HEK293T (cell line): ENCODE measurements around the gene SAMD1.

ENCODE experiments used
- BHLHE40 ChIP-seq: fragments of 450-650 bp; IDR thresholded peaks from 2 replicates; pipeline ENCODE4 v1.6.1; 2016; ENCODE audit warnings: mild to moderate bottlenecking, moderate library complexity, borderline replicate concordance
- FOXK2 ChIP-seq: fragments of 450-650 bp; IDR thresholded peaks from 2 replicates; pipeline ENCODE4 v1.6.1; 2016; ENCODE audit warnings: mild to moderate bottlenecking
- FOXM1 ChIP-seq: fragments of 450-650 bp; IDR thresholded peaks from 2 replicates; pipeline ENCODE4 v1.6.1; 2017; ENCODE audit warnings: mild to moderate bottlenecking, borderline replicate concordance
- HDGF ChIP-seq: fragments of 450-650 bp; IDR thresholded peaks from 2 replicates; pipeline ENCODE4 v1.6.1; 2017; ENCODE audit warnings: antibody characterized with exemption, borderline replicate concordance
- SP1 ChIP-seq: fragments of 450-650 bp; IDR thresholded peaks from 2 replicates; pipeline ENCODE4 v1.6.1; 2017
- SUZ12 ChIP-seq: fragments of 450-650 bp; IDR thresholded peaks from 2 replicates; pipeline ENCODE4 v1.6.1; 2016; ENCODE audit warnings: mild to moderate bottlenecking

GRCh38 chr19:14059093-14059480 is 31.5 kb downstream of the SAMD1 start:
- no peak for TF ChIP-seq FOXM1
- no peak for TF ChIP-seq SUZ12
- no peak for TF ChIP-seq FOXK2
- TF ChIP-seq SP1, result no peak
- TF ChIP-seq HDGF, result no peak
- no peak for TF ChIP-seq BHLHE40
